DMS53 treated with DMSO at 0.1 percent for 48 hours (cell line): Measurements from ENCODE around the gene CAMK2G.

Source experiments
- DNase-seq: peaks from one replicate; lab custom pipeline; 2025; ENCODE audit not compliant: unreplicated experiment; lab: John Stamatoyannopoulos, UW

The CAMK2G gene

GRCh38 chr10:73779539-73780197, 94.7 kb downstream of the CAMK2G start:
- DNase-seq: no peak

- DNase-seq: no peak
These were observed 95.3 kb downstream of the CAMK2G start for GRCh38 chr10:73779018-73779417.

- no peak for DNase-seq
These were observed 99.7 kb downstream of the CAMK2G start for GRCh38 chr10:73774637-73775036.

GRCh38 chr10:73773152-73773879, 101.0 kb downstream of the CAMK2G start:
- no peak for DNase-seq

- DNase-seq: peak; percentile 83
These were observed 101.8 kb downstream of the CAMK2G start for GRCh38 chr10:73772281-73773151.

- peak; percentile 60 for DNase-seq
These were observed 102.6 kb downstream of the CAMK2G start for GRCh38 chr10:73771722-73772280.

- no peak for DNase-seq
These were observed 105.0 kb downstream of the CAMK2G start for GRCh38 chr10:73769396-73769795.

GRCh38 chr10:73768881-73769280, 105.5 kb downstream of the CAMK2G start:
- DNase-seq: peak; percentile 83

GRCh38 chr10:73765066-73765465, 109.3 kb downstream of the CAMK2G start:
- no peak for DNase-seq

GRCh38 chr10:73763343-73763742, 111.0 kb downstream of the CAMK2G start:
- no peak for DNase-seq

- no peak for DNase-seq
These were observed 111.4 kb downstream of the CAMK2G start for GRCh38 chr10:73762915-73763314.
